HEK293T (cell line): ENCODE data around the gene ZYX.
"Not testable (repeated sequence)": the region's sequence is repeated elsewhere in the genome, so short reads cannot be mapped to it uniquely, and the experiment has no call there.

Source experiments
- CTCF ChIA-PET: fragments of 350-600 bp; formaldehyde crosslinking; extraction: SDS; loops from one replicate; lab custom pipeline; 2021; ENCODE audit warnings: antibody characterized with exemption, inconsistent platforms; lab: Yijun Ruan, JAX
- POLR2A ChIA-PET: fragments of 350-600 bp; formaldehyde crosslinking; extraction: SDS; loops from one replicate; lab custom pipeline; 2020; ENCODE audit warnings: antibody characterized with exemption, inconsistent platforms; lab: Yijun Ruan, JAX
- DNase-seq: peaks from one replicate; pipeline ENCODE4 v3.0.0; 2012; ENCODE audit warnings: mixed read lengths; ENCODE audit errors: extremely low spot score
- ARNT ChIP-seq: fragments of 450-650 bp; IDR thresholded peaks from 2 replicates; pipeline ENCODE4 v1.6.1; 2017; ENCODE audit warnings: mild to moderate bottlenecking
- BHLHE40 ChIP-seq: fragments of 450-650 bp; IDR thresholded peaks from 2 replicates; pipeline ENCODE4 v1.6.1; 2016; ENCODE audit warnings: mild to moderate bottlenecking, moderate library complexity, borderline replicate concordance
- CTBP1 ChIP-seq: fragments of 450-650 bp; IDR thresholded peaks from 2 replicates; pipeline ENCODE4 v1.6.1; 2016; ENCODE audit warnings: borderline replicate concordance
- ELF4 ChIP-seq: fragments of 450-650 bp; IDR thresholded peaks from 2 replicates; pipeline ENCODE4 v1.6.1; 2017; ENCODE audit warnings: antibody characterized with exemption
- FOXA1 ChIP-seq: fragments of 450-650 bp; IDR thresholded peaks from 2 replicates; pipeline ENCODE4 v1.6.1; 2016; ENCODE audit warnings: mild to moderate bottlenecking
- FOXK2 ChIP-seq: fragments of 450-650 bp; IDR thresholded peaks from 2 replicates; pipeline ENCODE4 v1.6.1; 2016; ENCODE audit warnings: mild to moderate bottlenecking
- FOXM1 ChIP-seq: fragments of 450-650 bp; IDR thresholded peaks from 2 replicates; pipeline ENCODE4 v1.6.1; 2017; ENCODE audit warnings: mild to moderate bottlenecking, borderline replicate concordance
- HDGF ChIP-seq: fragments of 450-650 bp; IDR thresholded peaks from 2 replicates; pipeline ENCODE4 v1.6.1; 2017; ENCODE audit warnings: antibody characterized with exemption, borderline replicate concordance
- L3MBTL2 ChIP-seq: fragments of 450-650 bp; conservative IDR thresholded peaks from 2 replicates; pipeline ENCODE4 v1.6.1; 2016; ENCODE audit warnings: mild to moderate bottlenecking
- LEF1 ChIP-seq: fragments of 450-650 bp; IDR thresholded peaks from 2 replicates; pipeline ENCODE4 v1.6.1; 2017; ENCODE audit warnings: mild to moderate bottlenecking, borderline replicate concordance
- NFRKB ChIP-seq: fragments of 450-650 bp; IDR thresholded peaks from 2 replicates; pipeline ENCODE4 v1.6.1; 2016; ENCODE audit warnings: mild to moderate bottlenecking, moderate library complexity
- PKNOX1 ChIP-seq: fragments of 450-650 bp; IDR thresholded peaks from 2 replicates; pipeline ENCODE4 v1.6.1; 2016
- SP1 ChIP-seq: fragments of 450-650 bp; IDR thresholded peaks from 2 replicates; pipeline ENCODE4 v1.6.1; 2017
- SUZ12 ChIP-seq: fragments of 450-650 bp; IDR thresholded peaks from 2 replicates; pipeline ENCODE4 v1.6.1; 2016; ENCODE audit warnings: mild to moderate bottlenecking
- TARDBP ChIP-seq: fragments of 450-650 bp; IDR thresholded peaks from 2 replicates; pipeline ENCODE4 v1.6.1; 2016
- ZNF384 ChIP-seq: fragments of 450-650 bp; IDR thresholded peaks from 2 replicates; pipeline ENCODE4 v1.6.1; 2016

The ZYX gene

GRCh38 chr7:143422033-143422432, 40.9 kb downstream of the ZYX start:
- DNase-seq: no peak
- ChIA-PET CTCF (no interaction called here), POLR2A (no interaction called here)
- no peak for TF ChIP-seq TARDBP
- TF ChIP-seq L3MBTL2: no peak
- TF ChIP-seq LEF1: no peak
- TF ChIP-seq ARNT: no peak
- TF ChIP-seq ELF4: no peak
- no peak for TF ChIP-seq FOXA1
- no peak for TF ChIP-seq BHLHE40
- TF ChIP-seq SUZ12: no peak
- TF ChIP-seq NFRKB: no peak
- TF ChIP-seq FOXK2: no peak
- no peak for TF ChIP-seq HDGF
- TF ChIP-seq SP1: no peak
- TF ChIP-seq ZNF384: no peak
- no peak for TF ChIP-seq CTBP1
- no peak for TF ChIP-seq PKNOX1
- TF ChIP-seq FOXM1: no peak

- CTCF ChIA-PET, DNase-seq, POLR2A ChIA-PET: not testable (repeated sequence)
These were observed 43.3 kb downstream of the ZYX start for GRCh38 chr7:143424476-143424875.

GRCh38 chr7:143426479-143427142, 45.5 kb downstream of the ZYX start:
- ChIA-PET CTCF (interaction anchor here (1.0 kb wide), 1 partner anchor 9 kb away, joined by 3 read pairs; no protein-coding TSS in a partner anchor), POLR2A (no interaction called here)
- DNase-seq: no peak
- TF ChIP-seq FOXK2 (no peak), ARNT (no peak), HDGF (no peak), ZNF384 (no peak), SP1 (no peak), SUZ12 (no peak), TARDBP (no peak)

GRCh38 chr7:143429770-143430698, 48.9 kb downstream of the ZYX start:
- TF ChIP-seq SP1 (no peak), FOXK2 (no peak), CTBP1 (no peak), FOXM1 (no peak), ZNF384 (no peak), TARDBP (no peak), BHLHE40 (no peak)
- CTCF ChIA-PET: interaction anchor here (0.6 kb wide), 1 partner anchor 19 kb away, joined by 3 read pairs; no protein-coding TSS in a partner anchor
- POLR2A ChIA-PET: no interaction called here
- no peak for DNase-seq

GRCh38 chr7:143431109-143431508, 50.0 kb downstream of the ZYX start:
- DNase-seq: no peak
- POLR2A ChIA-PET: no interaction called here
- TF ChIP-seq NFRKB (no peak), PKNOX1 (no peak), FOXA1 (no peak), TARDBP (no peak), HDGF (no peak), ARNT (no peak), ELF4 (no peak), FOXM1 (no peak), LEF1 (no peak), ZNF384 (no peak), SUZ12 (no peak), BHLHE40 (no peak), L3MBTL2 (no peak), SP1 (no peak), FOXK2 (no peak), CTBP1 (no peak)
- CTCF ChIA-PET: interaction anchor here (0.6 kb wide), 1 partner anchor 524 kb away, joined by 3 read pairs; no protein-coding TSS in a partner anchor

GRCh38 chr7:143433759-143434158, 52.6 kb downstream of the ZYX start:
- ChIA-PET CTCF (no interaction called here), POLR2A (no interaction called here)
- TF ChIP-seq BHLHE40: no peak
- no peak for TF ChIP-seq NFRKB
- TF ChIP-seq SP1: no peak
- no peak for TF ChIP-seq ARNT
- TF ChIP-seq ELF4: no peak
- TF ChIP-seq FOXA1: no peak
- TF ChIP-seq FOXM1: no peak
- DNase-seq: no peak
